Activated naive CD4-positive, alpha-beta T cell treated with anti-CD3 and anti-CD28 coated beads, Interleukin-2, amount 50 U/mL, for 16 hours (primary cell): Measurements from ENCODE around the gene APOC1.
"Not testable (repeated sequence)": the region's sequence is repeated elsewhere in the genome, so short reads cannot be mapped to it uniquely, and the experiment has no call there.

Source experiments
- DNase-seq: peaks from one replicate; pipeline ENCODE4 v3.0.0-alpha.2; 2020

The APOC1 gene

GRCh38 chr19:44890366-44891015 lies 23.9 kb upstream of the APOC1 start:
- DNase-seq: no peak

GRCh38 chr19:44891016-44891882 lies 23.2 kb upstream of the APOC1 start, which contains the start of gene TOMM40:
TOMM40 (plus strand) TSS chr19:44891254; CDS start chr19:44891416, 162 bp downstream.
- DNase-seq: peak; percentile 100

GRCh38 chr19:44892932-44893331 lies 21.5 kb upstream of the APOC1 start:
- DNase-seq: no peak

GRCh38 chr19:44893332-44894051 lies 20.9 kb upstream of the APOC1 start:
- DNase-seq: no peak

- DNase-seq: no peak
Measured at GRCh38 chr19:44894052-44894400, 20.4 kb upstream of the APOC1 start.

- no peak for DNase-seq
Measured at GRCh38 chr19:44894946-44895345, 19.5 kb upstream of the APOC1 start.

GRCh38 chr19:44897835-44898234 lies 16.6 kb upstream of the APOC1 start:
- no peak for DNase-seq

GRCh38 chr19:44900328-44901244 lies 13.8 kb upstream of the APOC1 start:
- no peak for DNase-seq

- DNase-seq: no peak
Measured at GRCh38 chr19:44903216-44903601, 11.2 kb upstream of the APOC1 start.

GRCh38 chr19:44903602-44904425 lies 10.6 kb upstream of the APOC1 start:
- DNase-seq: peak; percentile 75

GRCh38 chr19:44904426-44904994 lies 9.9 kb upstream of the APOC1 start:
- DNase-seq: no peak

- no peak for DNase-seq
Measured at GRCh38 chr19:44905437-44906160, 8.8 kb upstream of the APOC1 start, which contains the start of gene APOE. APOE (plus strand) TSS chr19:44905796; CDS start chr19:44906625, 829 bp downstream.

GRCh38 chr19:44907613-44908012 lies 6.8 kb upstream of the APOC1 start:
- no peak for DNase-seq

GRCh38 chr19:44908074-44908835 lies 6.2 kb upstream of the APOC1 start:
- no peak for DNase-seq

GRCh38 chr19:44908836-44909261 lies 5.6 kb upstream of the APOC1 start:
- DNase-seq: no peak

- no peak for DNase-seq
Measured at GRCh38 chr19:44909775-44910174, 4.6 kb upstream of the APOC1 start.

GRCh38 chr19:44911896-44912295 lies 2.5 kb upstream of the APOC1 start:
- DNase-seq: not testable (repeated sequence)

GRCh38 chr19:44912854-44913253 lies 1.6 kb upstream of the APOC1 start:
- DNase-seq: no peak
